Measurements from ENCODE around the gene PCDH17.

GRCh38 chr13:57739089-57739488, 107.5 kb downstream of the PCDH17 start:
- TF ChIP-seq EZH2 (IDR thresholded peaks at IDR 0.05; ENCODE audit: insufficient read depth, poor library complexity, severe bottlenecking) (no peak), EZH2phosphoT487 (IDR thresholded peaks at IDR 0.05; ENCODE audit: insufficient read depth, low read depth) (no peak)

Data from GM23248 (cell line).